Measurements from ENCODE around the gene TAF12.
"Not testable (repeated sequence)": the region's sequence is repeated elsewhere in the genome, so short reads cannot be mapped to it uniquely, and the experiment has no call there.

The TAF12 gene

GRCh38 chr1:28646040-28646439, 3.2 kb upstream of the TAF12 start:
- Histone ChIP-seq H4K20me1 (ENCODE audit: insufficient read depth, low read length) (no peaks in the 10 kb centered on the region), H3K36me3 (ENCODE audit: insufficient read depth, low read length) (no peaks in the 10 kb centered on the region), H3K9me2 (ENCODE audit: low read depth, low read length) (no peaks in the 10 kb centered on the region), H3K27me3 (ENCODE audit: insufficient read depth, low read length) (no peaks in the 10 kb centered on the region), H3K79me2 (ENCODE audit: insufficient read depth, low read length) (peaks cover 12% of the 10 kb centered on the region), H2AFZ (ENCODE audit: low read length) (no peak overlapping the region), H3K9ac (ENCODE audit: low read length) (no peak overlapping the region), H3K4me1 (ENCODE audit: insufficient read depth, low read length, severe bottlenecking) (peaks cover 49% of the 10 kb centered on the region), H3F3A (ENCODE audit: insufficient read depth, low read length) (no peaks in the 10 kb centered on the region), H3K4me3 (ENCODE audit: low read depth, low read length, poor library complexity, severe bottlenecking) (no peak overlapping the region), H3K4me2 (ENCODE audit: low read length) (no peak overlapping the region), H3K9me3 (ENCODE audit: low read length) (no peaks in the 10 kb centered on the region), H3K27ac (ENCODE audit: low read depth, low read length, poor library complexity, severe bottlenecking) (peak overlapping the region; percentile 49)
- TF ChIP-seq CTCF (IDR thresholded peaks at IDR 0.05; ENCODE audit: low read length): no peak
- no peak for TF ChIP-seq EZH2 (IDR thresholded peaks at IDR 0.05; ENCODE audit: borderline replicate concordance, low read length)

- not testable (repeated sequence) for H3K36me3 ChIP-seq (ENCODE audit: insufficient read depth, low read length); H2AFZ ChIP-seq (ENCODE audit: low read length); H3K9ac ChIP-seq (ENCODE audit: low read length); H3F3A ChIP-seq (ENCODE audit: insufficient read depth, low read length); H3K4me2 ChIP-seq (ENCODE audit: low read length); H3K9me2 ChIP-seq (ENCODE audit: low read depth, low read length); H3K27me3 ChIP-seq (ENCODE audit: insufficient read depth, low read length); H3K9me3 ChIP-seq (ENCODE audit: low read length); H3K27ac ChIP-seq (ENCODE audit: low read depth, low read length, poor library complexity, severe bottlenecking); H3K4me3 ChIP-seq (ENCODE audit: low read depth, low read length, poor library complexity, severe bottlenecking); H4K20me1 ChIP-seq (ENCODE audit: insufficient read depth, low read length)
- Histone ChIP-seq H3K79me2 (ENCODE audit: insufficient read depth, low read length) (peaks cover 13% of the 10 kb centered on the region), H3K4me1 (ENCODE audit: insufficient read depth, low read length, severe bottlenecking) (peaks cover 55% of the 10 kb centered on the region)
These were observed 2.5 kb upstream of the TAF12 start for GRCh38 chr1:28645406-28645805.

- Histone ChIP-seq H4K20me1 (ENCODE audit: insufficient read depth, low read length) (no peaks in the 10 kb centered on the region), H3F3A (ENCODE audit: insufficient read depth, low read length) (no peaks in the 10 kb centered on the region), H3K4me1 (ENCODE audit: insufficient read depth, low read length, severe bottlenecking) (peaks cover 58% of the 10 kb centered on the region), H3K9me2 (ENCODE audit: low read depth, low read length) (no peaks in the 10 kb centered on the region), H3K27me3 (ENCODE audit: insufficient read depth, low read length) (no peaks in the 10 kb centered on the region), H3K79me2 (ENCODE audit: insufficient read depth, low read length) (peaks cover 15% of the 10 kb centered on the region), H3K36me3 (ENCODE audit: insufficient read depth, low read length) (no peaks in the 10 kb centered on the region), H2AFZ (ENCODE audit: low read length) (no peak overlapping the region), H3K4me2 (ENCODE audit: low read length) (peak overlapping the region; percentile 84), H3K4me3 (ENCODE audit: low read depth, low read length, poor library complexity, severe bottlenecking) (peak overlapping the region; percentile 86), H3K9me3 (ENCODE audit: low read length) (no peaks in the 10 kb centered on the region), H3K9ac (ENCODE audit: low read length) (peak overlapping the region; percentile 97), H3K27ac (ENCODE audit: low read depth, low read length, poor library complexity, severe bottlenecking) (peak overlapping the region; percentile 93)
- TF ChIP-seq CTCF (IDR thresholded peaks at IDR 0.05; ENCODE audit: low read length): no peak
- no peak for TF ChIP-seq EZH2 (IDR thresholded peaks at IDR 0.05; ENCODE audit: borderline replicate concordance, low read length)
These were observed 1.6 kb upstream of the TAF12 start for GRCh38 chr1:28644494-28644893.

GRCh38 chr1:28642056-28642846, 616 bp downstream of the TAF12 start:
- Histone ChIP-seq H3K27ac (ENCODE audit: low read depth, low read length, poor library complexity, severe bottlenecking) (peak overlapping the region; percentile 51), H3F3A (ENCODE audit: insufficient read depth, low read length) (no peaks in the 10 kb centered on the region), H3K36me3 (ENCODE audit: insufficient read depth, low read length) (no peaks in the 10 kb centered on the region), H3K4me2 (ENCODE audit: low read length) (peak overlapping the region; percentile 82), H4K20me1 (ENCODE audit: insufficient read depth, low read length) (no peaks in the 10 kb centered on the region), H3K4me3 (ENCODE audit: low read depth, low read length, poor library complexity, severe bottlenecking) (peak overlapping the region; percentile 86), H3K79me2 (ENCODE audit: insufficient read depth, low read length) (peaks cover 15% of the 10 kb centered on the region), H3K9ac (ENCODE audit: low read length) (peak overlapping the region; percentile 97), H3K9me3 (ENCODE audit: low read length) (no peaks in the 10 kb centered on the region), H3K27me3 (ENCODE audit: insufficient read depth, low read length) (no peaks in the 10 kb centered on the region), H3K4me1 (ENCODE audit: insufficient read depth, low read length, severe bottlenecking) (peaks cover 38% of the 10 kb centered on the region), H2AFZ (ENCODE audit: low read length) (no peak overlapping the region), H3K9me2 (ENCODE audit: low read depth, low read length) (no peaks in the 10 kb centered on the region)
- no peak for TF ChIP-seq EZH2 (IDR thresholded peaks at IDR 0.05; ENCODE audit: borderline replicate concordance, low read length)
